MM.1S (cell line): Measurements from ENCODE around the gene OPRL1.
"Not testable (repeated sequence)": the region's sequence is repeated elsewhere in the genome, so short reads cannot be mapped to it uniquely, and the experiment has no call there.

Source experiments
- DNase-seq: peaks from one replicate; pipeline ENCODE4 v3.0.0-alpha.2; 2015
- H2AFZ ChIP-seq: fragments of 300-600 bp; sonication (generic); 2 replicates; pipeline ENCODE4 v1.6.0; 2016; ENCODE audit warnings: antibody characterized with exemption, low read length
- H3F3A ChIP-seq: fragments of 300-600 bp; sonication (generic); 2 replicates; pipeline ENCODE4 v1.6.1; 2016; ENCODE audit warnings: mild to moderate bottlenecking, antibody characterized with exemption, low read length, moderate library complexity, mixed read lengths; ENCODE audit not compliant: insufficient read depth
- H3K27ac ChIP-seq: fragments of 300-600 bp; sonication (generic); 2 replicates; pipeline ENCODE4 v1.5.1; 2016; ENCODE audit warnings: mild to moderate bottlenecking, low read length
- H3K27me3 ChIP-seq: fragments of 300-600 bp; sonication (generic); replicated peaks from 2 replicates; pipeline ENCODE4 v1.6.0; 2016; ENCODE audit warnings: low read length; ENCODE audit not compliant: insufficient read depth
- H3K36me3 ChIP-seq: fragments of 300-600 bp; sonication (generic); replicated peaks from 2 replicates; pipeline ENCODE4 v1.6.1; 2016; ENCODE audit warnings: mild to moderate bottlenecking, low read length, mixed read lengths; ENCODE audit not compliant: insufficient read depth
- H3K4me1 ChIP-seq: fragments of 300-600 bp; sonication (generic); 2 replicates; pipeline ENCODE4 v1.6.1; 2016; ENCODE audit warnings: low read length, mixed read lengths
- H3K4me2 ChIP-seq: fragments of 300-600 bp; sonication (generic); 2 replicates; pipeline ENCODE4 v1.6.0; 2016; ENCODE audit warnings: low read depth, low read length
- H3K4me3 ChIP-seq: fragments of 300-600 bp; sonication (generic); 2 replicates; pipeline ENCODE4 v1.5.1; 2016; ENCODE audit warnings: low read length, mixed read lengths
- H3K79me2 ChIP-seq: fragments of 300-600 bp; sonication (generic); 2 replicates; pipeline ENCODE4 v1.6.1; 2016; ENCODE audit warnings: mixed run types, low read length, mixed read lengths
- H3K9ac ChIP-seq: fragments of 300-600 bp; sonication (generic); 2 replicates; pipeline ENCODE4 v1.6.1; 2016; ENCODE audit warnings: low read length, mixed read lengths
- H3K9me2 ChIP-seq: fragments of 300-600 bp; sonication (generic); replicated peaks from 2 replicates; pipeline ENCODE4 v1.6.1; 2016; ENCODE audit warnings: mild to moderate bottlenecking, low read length, mixed read lengths; ENCODE audit not compliant: insufficient read depth
- H3K9me3 ChIP-seq: fragments of 300-600 bp; sonication (generic); replicated peaks from 2 replicates; pipeline ENCODE4 v1.6.1; 2016; ENCODE audit warnings: mild to moderate bottlenecking, low read length, mixed read lengths; ENCODE audit not compliant: insufficient read depth
- H4K20me1 ChIP-seq: fragments of 300-600 bp; sonication (generic); 2 replicates; pipeline ENCODE4 v1.6.1; 2016; ENCODE audit warnings: mild to moderate bottlenecking, low read length, moderate library complexity, mixed read lengths; ENCODE audit not compliant: insufficient read depth
- CTCF ChIP-seq: fragments of 300-600 bp; sonication (generic); IDR thresholded peaks from 2 replicates; pipeline ENCODE4 v1.5.1; 2016; ENCODE audit warnings: antibody characterized with exemption, low read length, mixed read lengths
- EZH2 ChIP-seq: fragments of 300-600 bp; sonication (generic); optimal IDR thresholded peaks from 2 replicates; pipeline ENCODE3; 2017; ENCODE audit warnings: low read depth, mild to moderate bottlenecking, antibody characterized with exemption, low read length, mixed read lengths
- EZH2phosphoT487 ChIP-seq: fragments of 300-600 bp; sonication (generic); IDR thresholded peaks from 2 replicates; pipeline ENCODE4 v1.6.1; 2018; ENCODE audit warnings: antibody characterized with exemption, low read length

Gene OPRL1

GRCh38 chr20:64116541-64117431, 36.9 kb downstream of the OPRL1 start:
- no peak overlapping the region for H3K9ac ChIP-seq
- TF ChIP-seq EZH2phosphoT487 (no peak), CTCF (no peak), EZH2 (no peak)

GRCh38 chr20:64117432-64117777, 37.5 kb downstream of the OPRL1 start:
- not testable (repeated sequence) for H3K9me3 ChIP-seq, DNase-seq, H3K27ac ChIP-seq, H3K9ac ChIP-seq, H3K79me2 ChIP-seq, H3K4me3 ChIP-seq, H3K36me3 ChIP-seq, H3K9me2 ChIP-seq, H3K4me2 ChIP-seq, H2AFZ ChIP-seq, H4K20me1 ChIP-seq, H3F3A ChIP-seq, H3K4me1 ChIP-seq
- peaks cover 72% of the 10 kb centered on the region for H3K27me3 ChIP-seq

More at GRCh38 chr20:64116541-64117431, 36.9 kb downstream of the OPRL1 start:
- no peaks in the 10 kb centered on the region for H3K4me1 ChIP-seq
- no peaks in the 10 kb centered on the region for H3K9me3 ChIP-seq
- H3K4me2 ChIP-seq, result no peak overlapping the region
- H3K79me2 ChIP-seq, result no peaks in the 10 kb centered on the region
- H3K9me2 ChIP-seq, result no peaks in the 10 kb centered on the region
- no peak overlapping the region for H3K4me3 ChIP-seq
- peaks cover 72% of the 10 kb centered on the region for H3K27me3 ChIP-seq
- H4K20me1 ChIP-seq, result no peaks in the 10 kb centered on the region
- no peak for DNase-seq
- no peak overlapping the region for H3K27ac ChIP-seq
- H3F3A ChIP-seq, result no peaks in the 10 kb centered on the region
- no peaks in the 10 kb centered on the region for H3K36me3 ChIP-seq
- H2AFZ ChIP-seq, result no peak overlapping the region

- Histone ChIP-seq H3K27ac (no peak overlapping the region), H3K36me3 (no peaks in the 10 kb centered on the region), H3K9me3 (no peaks in the 10 kb centered on the region), H3K27me3 (peaks cover 66% of the 10 kb centered on the region), H3K9ac (no peak overlapping the region), H3K9me2 (no peaks in the 10 kb centered on the region), H3F3A (no peaks in the 10 kb centered on the region), H3K4me2 (no peak overlapping the region), H3K4me3 (no peak overlapping the region), H2AFZ (no peak overlapping the region), H3K79me2 (no peaks in the 10 kb centered on the region), H3K4me1 (no peaks in the 10 kb centered on the region), H4K20me1 (no peaks in the 10 kb centered on the region)
- TF ChIP-seq CTCF (no peak), EZH2 (no peak), EZH2phosphoT487 (no peak)
- DNase-seq, result no peak
These were observed 39.4 kb downstream of the OPRL1 start for GRCh38 chr20:64119301-64119680.
